Stimulated activated naive B cell treated with anti-CD40 and anti-IgM and Interleukin-4, amounts not matched to agents 10 μg/mL and 1 μg/mL and 100 μg/mL, for 72 hours (primary cell): ENCODE measurements around the gene SLC1A2.
A peak's percentile ranks its signal among the peaks of the same experiment; 100 is the strongest.

Experiments used
- ATAC-seq, 2 donors: fragments of 150-1000 bp; cut with Tn5 transposase; replicated peaks; 2 replicates each; pipeline ENCODE4 v1.10.0; 2021; ENCODE audit warnings: moderate library complexity in 1 of 2
- DNase-seq: peaks from one replicate; pipeline ENCODE4 v3.0.0; 2021
- H3K27ac Mint-ChIP-seq: one replicate; pipeline ENCODE4 v1.8.0; 2022; ENCODE audit warnings: mild to moderate bottlenecking, mixed read lengths
- H3K27me3 Mint-ChIP-seq, 2 donors: one replicate each; pipeline ENCODE4 v1.8.0; 2022; ENCODE audit warnings: mixed read lengths in 2 of 2
- H3K36me3 Mint-ChIP-seq, 2 donors: one replicate each; pipeline ENCODE4 v1.8.0; 2022; ENCODE audit warnings: mixed read lengths in 2 of 2, mild to moderate bottlenecking in 1 of 2
- H3K4me1 Mint-ChIP-seq, 2 donors: one replicate each; pipeline ENCODE4 v1.8.0; 2022; ENCODE audit warnings: mixed read lengths in 2 of 2, mild to moderate bottlenecking in 1 of 2
- H3K4me3 Mint-ChIP-seq, 2 donors: one replicate each; pipeline ENCODE4 v1.8.0; 2022; ENCODE audit warnings: mild to moderate bottlenecking in 2 of 2, mixed read lengths in 2 of 2, moderate library complexity in 1 of 2
- H3K9me3 Mint-ChIP-seq, 2 donors: one replicate each; pipeline ENCODE4 v1.8.0; 2022; ENCODE audit warnings: mixed read lengths in 2 of 2, mild to moderate bottlenecking in 1 of 2

SLC1A2 gene

GRCh38 chr11:35274909-35275785 is 144.2 kb downstream of the SLC1A2 start:
- peaks cover 49 to 63% of the 10 kb centered on the region in 2 donors for H3K4me1 Mint-ChIP-seq
- DNase-seq = no peak
- peaks cover 4 to 16% of the 10 kb centered on the region in 2 donors for H3K9me3 Mint-ChIP-seq
- no peaks in the 10 kb centered on the region for H3K27me3 Mint-ChIP-seq
- H3K4me3 Mint-ChIP-seq = no peak overlapping the region
- H3K27ac Mint-ChIP-seq = peak overlapping the region; percentile 26
- peaks cover 0 to 4% of the 10 kb centered on the region in 2 donors for H3K36me3 Mint-ChIP-seq
- no peak for ATAC-seq

GRCh38 chr11:35272391-35272902 is 146.9 kb downstream of the SLC1A2 start:
- Mint-ChIP-seq H3K4me3 (peak overlapping the region; percentile 31 to 33), H3K36me3 (peaks cover 0 to 4% of the 10 kb centered on the region in 2 donors), H3K4me1 (peaks cover 44 to 62% of the 10 kb centered on the region in 2 donors), H3K27me3 (no peaks in the 10 kb centered on the region), H3K27ac (peak overlapping the region; percentile 1), H3K9me3 (peaks cover 4 to 12% of the 10 kb centered on the region in 2 donors)
- ATAC-seq (peak; percentile 85 to 88), DNase-seq (peak; percentile 64)

- Mint-ChIP-seq H3K27ac (no peak overlapping the region), H3K36me3 (peaks cover 0 to 4% of the 10 kb centered on the region in 2 donors), H3K27me3 (no peaks in the 10 kb centered on the region), H3K4me1 (peaks cover 43 to 62% of the 10 kb centered on the region in 2 donors), H3K9me3 (peaks cover 4 to 12% of the 10 kb centered on the region in 2 donors), H3K4me3 (no peak overlapping the region)
- ATAC-seq (no peak), DNase-seq (no peak)
Observed at GRCh38 chr11:35271031-35271430, 148.3 kb downstream of the SLC1A2 start.

GRCh38 chr11:35270342-35270741 is 149.0 kb downstream of the SLC1A2 start:
- H3K27me3 Mint-ChIP-seq = no peaks in the 10 kb centered on the region
- H3K4me1 Mint-ChIP-seq = peaks cover 43 to 62% of the 10 kb centered on the region in 2 donors
- DNase-seq (no peak), ATAC-seq (no peak)
- H3K9me3 Mint-ChIP-seq = peaks cover 4 to 12% of the 10 kb centered on the region in 2 donors
- no peak overlapping the region for H3K4me3 Mint-ChIP-seq
- no peak overlapping the region for H3K27ac Mint-ChIP-seq
- peaks cover 0 to 4% of the 10 kb centered on the region in 2 donors for H3K36me3 Mint-ChIP-seq

GRCh38 chr11:35267504-35267903 is 151.9 kb downstream of the SLC1A2 start:
- H3K9me3 Mint-ChIP-seq = peaks cover 4 to 12% of the 10 kb centered on the region in 2 donors
- DNase-seq (no peak), ATAC-seq (no peak)
- no peak overlapping the region for H3K27ac Mint-ChIP-seq
- H3K27me3 Mint-ChIP-seq = no peaks in the 10 kb centered on the region
- no peak overlapping the region for H3K4me3 Mint-ChIP-seq
- H3K4me1 Mint-ChIP-seq = peaks cover 25 to 38% of the 10 kb centered on the region in 2 donors
- H3K36me3 Mint-ChIP-seq = peaks cover 0 to 4% of the 10 kb centered on the region in 2 donors

- Mint-ChIP-seq H3K4me1 (peaks cover 13 to 22% of the 10 kb centered on the region in 2 donors), H3K27me3 (no peaks in the 10 kb centered on the region), H3K9me3 (peaks cover 0 to 6% of the 10 kb centered on the region in 2 donors), H3K4me3 (no peak overlapping the region), H3K27ac (no peak overlapping the region), H3K36me3 (peaks cover 0 to 4% of the 10 kb centered on the region in 2 donors)
- DNase-seq (no peak), ATAC-seq (peak in 1 of 2 donors; percentile 29)
Observed at GRCh38 chr11:35265755-35266454, 153.5 kb downstream of the SLC1A2 start.

- H3K4me1 Mint-ChIP-seq = peaks cover 10 to 16% of the 10 kb centered on the region in 2 donors
- H3K36me3 Mint-ChIP-seq = no peaks in the 10 kb centered on the region
- H3K9me3 Mint-ChIP-seq = no peaks in the 10 kb centered on the region
- H3K27me3 Mint-ChIP-seq = no peaks in the 10 kb centered on the region
- H3K27ac Mint-ChIP-seq = no peak overlapping the region
- H3K4me3 Mint-ChIP-seq = no peak overlapping the region
- no peak for ATAC-seq
- no peak for DNase-seq
Observed at GRCh38 chr11:35262735-35263134, 156.6 kb downstream of the SLC1A2 start.

- Mint-ChIP-seq H3K4me1 (peaks cover 13 to 19% of the 10 kb centered on the region in 2 donors), H3K27me3 (no peaks in the 10 kb centered on the region), H3K27ac (no peak overlapping the region), H3K4me3 (no peak overlapping the region), H3K9me3 (no peaks in the 10 kb centered on the region), H3K36me3 (no peaks in the 10 kb centered on the region)
- ATAC-seq = no peak
- DNase-seq = no peak
Observed at GRCh38 chr11:35262056-35262455, 157.3 kb downstream of the SLC1A2 start.

GRCh38 chr11:35261197-35261596 is 158.2 kb downstream of the SLC1A2 start:
- Mint-ChIP-seq H3K27ac (no peak overlapping the region), H3K4me3 (no peak overlapping the region), H3K36me3 (no peaks in the 10 kb centered on the region), H3K9me3 (no peaks in the 10 kb centered on the region), H3K27me3 (no peaks in the 10 kb centered on the region), H3K4me1 (peaks cover 11 to 16% of the 10 kb centered on the region in 2 donors)
- ATAC-seq (no peak), DNase-seq (no peak)

GRCh38 chr11:35260342-35260985 is 158.9 kb downstream of the SLC1A2 start:
- ATAC-seq = no peak
- H3K9me3 Mint-ChIP-seq = no peaks in the 10 kb centered on the region
- no peaks in the 10 kb centered on the region for H3K36me3 Mint-ChIP-seq
- H3K27ac Mint-ChIP-seq = no peak overlapping the region
- H3K27me3 Mint-ChIP-seq = no peaks in the 10 kb centered on the region
- no peak overlapping the region for H3K4me3 Mint-ChIP-seq
- DNase-seq = no peak
- peaks cover 5 to 9% of the 10 kb centered on the region in 2 donors for H3K4me1 Mint-ChIP-seq

- peaks cover 4 to 8% of the 10 kb centered on the region in 2 donors for H3K4me1 Mint-ChIP-seq
- no peak overlapping the region for H3K4me3 Mint-ChIP-seq
- no peak overlapping the region for H3K27ac Mint-ChIP-seq
- ATAC-seq (no peak), DNase-seq (no peak)
- H3K27me3 Mint-ChIP-seq = no peaks in the 10 kb centered on the region
- H3K36me3 Mint-ChIP-seq = no peaks in the 10 kb centered on the region
- no peaks in the 10 kb centered on the region for H3K9me3 Mint-ChIP-seq
Observed at GRCh38 chr11:35259529-35259928, 159.8 kb downstream of the SLC1A2 start.

GRCh38 chr11:35257281-35257680 is 162.1 kb downstream of the SLC1A2 start:
- no peaks in the 10 kb centered on the region for H3K27me3 Mint-ChIP-seq
- DNase-seq = no peak
- no peaks in the 10 kb centered on the region for H3K36me3 Mint-ChIP-seq
- ATAC-seq = peak; percentile 96 to 100
- H3K9me3 Mint-ChIP-seq = no peaks in the 10 kb centered on the region
- peaks cover 4 to 8% of the 10 kb centered on the region in 2 donors for H3K4me1 Mint-ChIP-seq
- H3K27ac Mint-ChIP-seq = no peak overlapping the region
- H3K4me3 Mint-ChIP-seq = no peak overlapping the region

- ATAC-seq (no peak), DNase-seq (no peak)
- H3K4me3 Mint-ChIP-seq = no peak overlapping the region
- H3K27me3 Mint-ChIP-seq = no peaks in the 10 kb centered on the region
- no peaks in the 10 kb centered on the region for H3K9me3 Mint-ChIP-seq
- no peak overlapping the region for H3K27ac Mint-ChIP-seq
- peaks cover 4 to 8% of the 10 kb centered on the region in 2 donors for H3K4me1 Mint-ChIP-seq
- H3K36me3 Mint-ChIP-seq = no peaks in the 10 kb centered on the region
Observed at GRCh38 chr11:35256296-35256695, 163.1 kb downstream of the SLC1A2 start.

- Mint-ChIP-seq H3K36me3 (no peaks in the 10 kb centered on the region), H3K4me3 (no peak overlapping the region), H3K9me3 (no peaks in the 10 kb centered on the region), H3K27ac (no peak overlapping the region), H3K27me3 (no peaks in the 10 kb centered on the region), H3K4me1 (peaks cover 4 to 8% of the 10 kb centered on the region in 2 donors)
- DNase-seq (no peak), ATAC-seq (no peak)
Observed at GRCh38 chr11:35255514-35255913, 163.8 kb downstream of the SLC1A2 start.
